ENCODE measurements around the gene IP6K3.

DNA sequence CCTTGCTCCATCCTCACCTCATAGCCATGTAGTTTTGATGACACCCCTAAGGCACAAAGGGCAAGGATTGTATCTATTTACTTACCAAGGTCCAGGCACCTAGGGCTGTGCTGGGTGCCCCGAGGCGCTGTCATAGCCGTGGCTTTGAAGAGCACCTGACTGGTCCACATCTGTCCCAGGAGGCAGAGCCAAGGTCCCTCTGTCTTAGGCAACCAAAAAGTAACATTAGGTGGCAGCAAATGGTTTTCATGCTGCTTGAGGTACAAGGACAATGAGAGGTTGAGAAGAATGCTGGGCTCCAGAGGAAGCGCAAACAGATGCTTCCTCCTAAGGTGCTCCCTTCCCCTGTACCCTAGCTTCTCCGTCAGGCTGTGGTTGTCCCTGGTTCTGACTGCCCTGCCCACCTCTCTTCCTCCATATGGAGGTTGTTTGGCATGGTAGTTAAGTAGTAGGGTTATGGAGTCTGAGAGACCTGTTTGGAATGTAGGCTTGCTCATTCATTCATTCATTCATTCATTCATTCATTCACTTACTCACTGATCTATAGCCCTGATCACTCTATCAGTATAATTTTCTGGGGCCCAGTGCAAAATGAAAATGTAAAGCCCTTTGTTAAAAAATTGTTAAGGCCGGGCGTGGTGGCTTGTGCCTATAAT lies 32.2 kb downstream of the IP6K3 start:
- TF ChIP-seq, protein P1, sequence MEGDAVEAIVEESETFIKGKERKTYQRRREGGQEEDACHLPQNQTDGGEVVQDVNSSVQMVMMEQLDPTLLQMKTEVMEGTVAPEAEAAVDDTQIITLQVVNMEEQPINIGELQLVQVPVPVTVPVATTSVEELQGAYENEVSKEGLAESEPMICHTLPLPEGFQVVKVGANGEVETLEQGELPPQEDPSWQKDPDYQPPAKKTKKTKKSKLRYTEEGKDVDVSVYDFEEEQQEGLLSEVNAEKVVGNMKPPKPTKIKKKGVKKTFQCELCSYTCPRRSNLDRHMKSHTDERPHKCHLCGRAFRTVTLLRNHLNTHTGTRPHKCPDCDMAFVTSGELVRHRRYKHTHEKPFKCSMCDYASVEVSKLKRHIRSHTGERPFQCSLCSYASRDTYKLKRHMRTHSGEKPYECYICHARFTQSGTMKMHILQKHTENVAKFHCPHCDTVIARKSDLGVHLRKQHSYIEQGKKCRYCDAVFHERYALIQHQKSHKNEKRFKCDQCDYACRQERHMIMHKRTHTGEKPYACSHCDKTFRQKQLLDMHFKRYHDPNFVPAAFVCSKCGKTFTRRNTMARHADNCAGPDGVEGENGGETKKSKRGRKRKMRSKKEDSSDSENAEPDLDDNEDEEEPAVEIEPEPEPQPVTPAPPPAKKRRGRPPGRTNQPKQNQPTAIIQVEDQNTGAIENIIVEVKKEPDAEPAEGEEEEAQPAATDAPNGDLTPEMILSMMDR (optimal IDR thresholded peaks at IDR 0.05 in 1 of 3, IDR thresholded peaks at IDR 0.05 in 1 of 3, conservative IDR thresholded peaks at IDR 0.05 in 1 of 3; ENCODE audit: extremely low read depth in 1 of 3, insufficient read depth in 2 of 3, low read length in 3 of 3), result peak in 1 of 3 experiments; percentile 17
- TF ChIP-seq EZH2 (IDR thresholded peaks at IDR 0.05; ENCODE audit: low read length), result no peak

Data from keratinocyte (primary cell).